GM19193 (cell line): Measurements from ENCODE around the gene TTC33.

Source experiments
- POLR2A ChIP-seq: IDR thresholded peaks from 4 replicates; pipeline ENCODE4 v1.6.1; 2011; ENCODE audit not compliant: insufficient read depth, insufficient read length; ENCODE audit errors: extremely low read depth

The TTC33 gene, protein sequence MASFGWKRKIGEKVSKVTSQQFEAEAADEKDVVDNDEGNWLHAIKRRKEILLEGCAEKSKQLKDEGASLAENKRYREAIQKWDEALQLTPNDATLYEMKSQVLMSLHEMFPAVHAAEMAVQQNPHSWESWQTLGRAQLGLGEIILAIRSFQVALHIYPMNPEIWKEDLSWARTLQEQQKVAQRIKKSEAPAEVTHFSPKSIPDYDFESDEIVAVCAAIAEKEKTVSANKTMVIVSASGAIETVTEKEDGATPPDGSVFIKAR

DNA sequence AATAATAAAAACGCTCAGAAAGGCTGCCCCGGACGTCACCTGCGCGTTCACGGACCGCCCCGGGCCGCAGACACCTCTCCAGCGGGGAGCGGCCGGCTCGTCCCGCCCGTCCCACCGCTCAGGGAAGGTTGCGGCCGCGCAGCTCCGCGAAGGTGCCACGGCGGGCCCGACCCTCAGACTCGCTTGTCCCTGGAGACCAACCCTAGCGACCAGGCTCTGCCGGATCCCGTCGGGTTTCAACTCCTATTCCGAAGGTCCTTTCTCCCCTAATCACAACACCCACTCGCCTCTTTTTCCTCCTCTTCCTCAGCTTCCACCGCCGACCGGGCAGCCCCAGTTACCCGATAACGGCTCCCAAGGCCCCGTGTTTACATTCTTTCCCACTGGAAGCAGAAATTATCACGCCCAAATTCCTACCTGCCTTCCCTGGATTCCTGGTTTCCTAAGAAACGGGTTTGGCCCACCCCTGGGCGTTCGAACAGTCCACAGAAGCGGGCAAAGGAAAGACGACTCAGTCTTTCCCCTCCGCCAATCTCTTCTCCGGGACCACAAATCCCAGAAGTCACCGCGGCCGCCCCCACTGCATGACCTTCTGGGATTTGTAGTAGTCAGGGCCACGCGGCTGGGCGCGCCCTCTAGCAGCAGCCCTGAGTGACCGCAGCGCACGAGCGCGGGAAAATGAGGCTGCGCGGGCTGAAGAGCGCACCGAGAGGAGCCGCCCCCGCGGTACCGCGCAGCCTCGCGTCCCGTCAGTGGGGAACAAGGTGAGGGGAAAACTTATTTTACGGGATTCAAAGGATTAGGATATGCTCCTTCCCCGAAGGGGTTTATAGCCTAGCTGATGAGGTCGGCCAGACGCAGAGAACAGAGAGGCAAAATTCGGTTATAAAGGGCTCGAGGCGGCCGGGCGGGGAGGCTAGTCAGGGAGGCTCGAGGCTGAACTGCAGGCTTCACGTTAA is at the start of gene TTC33:
Gene TTC33, minus strand, starts transcription at position 555 of the 959 bp plus-strand sequence. CDS start 8,943 bp downstream, outside the sequence.
- peak; percentile 25 for TF ChIP-seq POLR2A

DNA sequence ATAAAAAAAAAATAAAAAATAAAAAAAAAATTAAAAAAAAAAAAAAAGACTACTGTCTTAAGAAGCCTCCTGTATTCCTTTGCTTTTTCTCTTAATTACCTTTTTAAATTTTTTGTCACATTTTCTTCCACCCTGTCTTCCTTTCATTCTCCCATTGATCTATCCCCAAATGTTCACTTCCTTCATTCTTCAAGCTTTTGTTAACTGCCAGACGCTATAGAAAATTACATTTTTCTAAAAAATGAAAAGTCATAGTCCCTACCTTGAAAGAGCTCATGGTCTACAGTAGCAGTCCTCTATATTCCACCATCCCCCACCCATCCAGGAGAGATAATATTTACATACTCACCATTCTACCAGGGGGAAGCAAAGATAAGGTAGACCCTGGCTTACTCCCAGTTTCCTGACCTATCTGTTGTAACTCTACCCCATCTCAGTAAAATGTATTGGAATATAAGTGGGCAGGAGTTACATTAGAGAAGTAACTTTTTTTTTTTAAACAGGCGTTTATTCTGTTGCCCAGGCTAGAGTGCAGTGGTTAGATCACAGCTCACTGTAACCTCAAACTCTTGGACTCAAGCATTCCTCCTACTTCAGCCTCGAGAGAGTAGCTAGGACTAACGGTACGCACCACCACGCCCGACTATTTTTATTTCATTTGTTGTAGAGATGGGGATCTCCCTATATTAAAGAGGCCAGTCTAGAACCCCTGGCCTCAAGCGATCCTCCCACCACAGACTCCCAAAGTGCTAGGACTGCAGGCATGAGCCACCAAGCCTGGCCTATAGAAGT is 46.2 kb upstream of the TTC33 start:
- no peak for TF ChIP-seq POLR2A

DNA sequence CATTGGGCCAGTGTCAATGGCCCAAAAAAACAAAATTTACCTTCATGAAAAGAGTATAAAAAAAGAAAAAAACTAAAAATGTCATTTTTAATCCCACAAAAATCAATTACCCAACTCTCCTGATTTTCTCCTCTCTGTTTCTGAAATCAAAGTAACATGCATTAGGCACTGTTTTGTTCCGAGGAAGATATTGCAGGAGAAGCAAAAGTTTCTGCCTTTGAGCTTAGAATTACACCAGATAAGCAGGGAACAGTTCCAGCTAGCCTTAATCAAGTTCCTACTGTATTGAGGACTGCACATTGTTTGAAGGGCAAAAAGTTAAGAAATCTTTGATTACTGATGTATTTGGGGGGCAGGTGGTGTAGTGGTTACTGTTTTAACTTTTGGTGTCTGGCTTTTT is 43.5 kb upstream of the TTC33 start:
- TF ChIP-seq POLR2A = no peak

DNA sequence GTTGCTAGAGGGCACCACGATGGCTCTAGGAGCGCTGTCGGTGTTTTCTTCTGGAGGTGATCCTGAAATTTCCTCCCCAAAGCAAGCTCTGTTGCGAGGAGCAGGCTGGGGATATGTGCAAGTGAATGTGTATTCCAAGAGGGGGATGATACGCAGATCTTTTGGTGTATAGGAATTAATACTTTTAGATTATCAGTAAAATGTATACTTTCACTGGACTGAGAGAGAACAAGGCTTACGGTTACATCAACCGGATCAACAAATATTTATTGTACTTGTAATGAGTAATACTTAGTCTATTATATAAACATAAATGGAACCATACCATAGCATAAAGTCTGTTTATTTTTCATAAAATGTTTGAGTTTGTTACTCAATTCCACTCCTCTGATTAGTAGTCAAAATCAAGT is 43.0 kb upstream of the TTC33 start:
- TF ChIP-seq POLR2A = no peak

DNA sequence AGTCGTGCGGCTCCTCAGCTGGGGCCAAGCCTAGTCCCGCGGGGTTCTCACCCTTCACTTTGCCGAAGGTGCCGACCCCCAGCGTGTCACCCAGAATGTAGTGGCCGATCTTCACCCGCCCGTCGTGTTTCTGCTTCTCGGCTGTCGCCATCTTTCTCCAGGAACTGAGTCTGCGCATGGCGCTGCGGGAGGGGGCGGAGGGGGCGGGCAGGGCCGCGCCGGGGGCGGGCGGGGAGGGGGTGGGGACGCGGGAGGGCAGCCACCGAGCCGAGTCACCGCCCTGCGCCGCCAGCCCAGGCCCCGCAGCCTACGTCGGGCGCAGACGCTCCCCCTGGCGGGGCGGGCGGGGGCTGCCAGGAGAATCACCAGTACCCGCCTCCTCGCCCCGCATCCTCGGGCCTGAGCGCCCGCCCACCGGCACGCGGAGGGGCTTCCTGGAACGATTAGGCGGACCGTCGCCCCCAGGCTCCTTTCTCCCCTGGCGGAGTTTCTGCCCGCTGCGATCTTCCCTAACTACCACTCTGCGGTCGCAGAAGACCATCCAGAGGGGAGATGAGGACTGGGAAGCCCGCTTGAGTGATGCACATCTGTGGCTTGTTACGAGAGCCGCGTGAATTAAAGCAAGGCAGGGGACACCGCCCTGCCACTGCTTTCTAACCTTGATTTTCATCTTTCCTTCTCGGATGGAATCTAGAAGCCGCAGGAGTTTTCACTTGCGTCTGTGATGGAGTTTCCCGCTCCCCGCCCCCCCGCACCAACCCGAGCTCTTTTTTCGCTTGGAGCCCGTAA is 42.4 kb upstream of the TTC33 start, which contains the start of gene PRKAA1:
Gene PRKAA1, minus strand, starts transcription at position 363 of the 789 bp plus-strand sequence. Its CDS starts 185 bp downstream, at position 178.
- TF ChIP-seq POLR2A = peak; percentile 85

DNA sequence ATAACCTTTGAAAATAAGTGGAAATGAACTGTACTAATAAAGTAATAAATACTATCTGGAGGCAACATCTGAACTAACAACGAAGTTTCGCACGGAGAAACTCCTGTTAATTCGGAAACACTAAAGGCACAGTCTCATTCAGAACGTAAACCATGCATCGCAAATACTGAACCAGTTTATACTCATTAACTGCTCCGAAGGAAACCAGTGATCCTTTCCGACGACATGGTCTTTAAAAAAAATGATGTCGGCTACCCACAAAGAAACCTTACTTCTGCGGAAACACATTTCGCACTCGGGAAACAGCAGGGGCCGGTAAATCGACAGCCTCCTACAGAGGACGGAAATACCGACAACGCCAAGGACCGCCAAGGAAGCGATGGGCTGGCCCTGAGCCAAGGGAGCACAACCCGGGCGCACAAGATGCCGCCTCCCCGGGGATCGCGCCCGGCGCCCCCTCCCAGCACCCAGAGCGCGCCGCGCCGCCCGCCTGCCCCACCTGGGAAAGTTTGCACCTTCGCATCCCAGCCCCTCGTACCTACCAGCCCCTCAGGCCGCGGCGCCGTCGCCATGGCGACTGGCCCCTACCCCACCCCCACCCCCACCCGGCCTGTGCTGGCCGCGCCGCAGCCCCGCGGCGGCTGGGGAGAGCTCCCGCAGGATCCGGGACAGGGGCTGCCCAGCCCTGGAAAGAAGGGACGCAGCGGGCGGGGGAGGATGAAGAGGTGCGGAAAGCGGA is 41.7 kb upstream of the TTC33 start:
- TF ChIP-seq POLR2A = no peak

DNA sequence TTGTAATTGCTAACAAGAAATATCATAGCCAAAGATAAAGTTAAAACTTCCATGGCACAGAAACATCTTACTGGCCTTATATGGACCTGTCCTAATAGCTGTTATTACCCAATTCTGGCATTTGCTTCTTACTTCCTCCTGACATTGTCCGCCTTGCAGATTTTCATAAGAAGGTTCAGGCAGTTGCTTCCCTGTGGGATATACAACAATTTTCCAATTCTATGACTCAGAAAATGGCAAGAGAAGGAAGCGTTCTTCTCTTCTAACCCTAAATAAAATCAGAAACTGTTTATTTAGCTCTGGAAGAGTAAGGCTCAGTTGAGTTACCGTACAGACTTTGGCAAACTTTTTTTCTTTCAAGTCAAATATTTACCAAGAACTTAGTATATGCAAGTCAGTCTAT is 40.7 kb upstream of the TTC33 start:
- TF ChIP-seq POLR2A = no peak

DNA sequence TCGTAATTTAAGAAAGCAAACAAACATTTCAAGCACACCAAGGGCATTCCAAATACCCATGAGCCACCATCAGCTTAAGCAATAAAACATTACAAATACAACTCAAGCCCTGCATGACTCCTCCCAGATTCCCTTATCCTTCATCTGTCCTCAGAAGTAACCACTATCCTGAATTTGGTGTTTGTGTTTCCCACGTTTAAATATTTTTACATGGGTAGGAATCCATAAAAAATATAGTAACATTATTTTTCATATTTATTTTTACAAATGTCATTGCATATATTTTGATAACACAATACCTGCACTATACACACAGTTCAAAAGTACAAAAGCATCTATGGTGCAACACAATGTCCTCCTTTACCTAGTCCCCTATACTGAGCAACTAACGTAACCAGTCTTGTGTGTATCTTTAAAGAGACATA is 36.0 kb upstream of the TTC33 start:
- no peak for TF ChIP-seq POLR2A

DNA sequence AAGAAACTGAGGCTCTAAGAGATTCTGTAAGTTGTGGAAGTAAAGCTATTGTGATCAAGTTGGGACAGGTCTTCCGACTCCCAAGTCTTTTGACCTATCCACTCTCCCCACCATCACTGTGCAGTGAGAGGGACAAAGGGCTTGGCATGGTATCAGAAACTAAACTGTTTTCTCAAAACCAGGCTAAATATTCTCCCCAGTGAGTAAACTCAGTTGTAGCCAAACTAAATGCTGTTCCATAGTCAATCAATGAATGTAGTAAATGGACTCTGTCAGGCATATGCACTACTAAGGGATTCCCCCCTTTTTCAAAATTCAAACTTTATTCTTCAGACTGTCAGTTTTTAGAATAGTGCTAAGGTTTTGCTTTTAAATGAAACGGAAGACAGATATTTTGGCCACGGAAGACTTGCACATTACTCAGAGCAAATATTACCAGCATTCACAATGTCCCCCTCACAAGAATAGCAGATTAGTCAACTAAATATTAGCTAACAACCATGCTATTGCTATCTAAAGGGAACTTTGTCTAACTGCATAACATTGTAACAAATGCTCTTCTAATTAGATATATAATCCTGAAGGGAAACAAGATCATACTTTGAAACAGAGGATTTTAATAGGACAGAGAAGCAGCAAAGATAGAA is 35.3 kb upstream of the TTC33 start:
- TF ChIP-seq POLR2A = no peak

DNA sequence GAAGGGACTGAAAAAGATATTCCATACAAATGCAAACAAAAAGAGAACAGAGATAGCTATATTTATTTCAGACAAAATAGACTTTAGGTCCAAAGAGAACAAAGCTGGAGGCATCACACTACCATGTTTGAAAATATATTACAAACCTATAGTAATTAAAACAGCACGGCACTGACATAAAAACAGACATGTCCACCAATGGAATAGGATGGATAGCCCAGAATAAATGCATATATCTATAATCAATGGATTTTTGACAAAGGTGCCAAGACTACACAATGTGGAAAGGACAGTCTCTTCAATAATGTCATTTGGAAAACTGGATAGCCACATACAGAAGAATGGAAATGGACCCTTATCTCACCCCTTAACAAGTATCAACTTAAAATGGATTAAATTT is 32.2 kb upstream of the TTC33 start:
- no peak for TF ChIP-seq POLR2A

DNA sequence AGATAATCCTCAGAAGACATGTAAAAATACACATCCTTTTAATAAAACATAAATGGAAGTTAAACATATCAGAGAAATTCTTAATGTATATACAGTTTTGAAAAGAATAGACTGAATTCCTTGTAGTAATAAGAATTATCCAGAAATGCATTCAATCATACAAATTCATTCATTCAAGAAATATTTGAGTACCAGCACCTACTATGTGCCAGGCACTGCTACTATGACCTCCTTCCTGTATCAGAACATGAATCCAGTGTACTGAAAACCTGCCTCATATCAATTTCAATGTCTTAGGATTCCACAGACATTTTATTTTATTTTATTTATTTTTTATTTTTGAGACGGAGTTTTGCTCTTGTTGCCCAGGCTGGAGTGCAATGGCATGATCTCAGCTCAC is 29.2 kb upstream of the TTC33 start:
- no peak for TF ChIP-seq POLR2A

DNA sequence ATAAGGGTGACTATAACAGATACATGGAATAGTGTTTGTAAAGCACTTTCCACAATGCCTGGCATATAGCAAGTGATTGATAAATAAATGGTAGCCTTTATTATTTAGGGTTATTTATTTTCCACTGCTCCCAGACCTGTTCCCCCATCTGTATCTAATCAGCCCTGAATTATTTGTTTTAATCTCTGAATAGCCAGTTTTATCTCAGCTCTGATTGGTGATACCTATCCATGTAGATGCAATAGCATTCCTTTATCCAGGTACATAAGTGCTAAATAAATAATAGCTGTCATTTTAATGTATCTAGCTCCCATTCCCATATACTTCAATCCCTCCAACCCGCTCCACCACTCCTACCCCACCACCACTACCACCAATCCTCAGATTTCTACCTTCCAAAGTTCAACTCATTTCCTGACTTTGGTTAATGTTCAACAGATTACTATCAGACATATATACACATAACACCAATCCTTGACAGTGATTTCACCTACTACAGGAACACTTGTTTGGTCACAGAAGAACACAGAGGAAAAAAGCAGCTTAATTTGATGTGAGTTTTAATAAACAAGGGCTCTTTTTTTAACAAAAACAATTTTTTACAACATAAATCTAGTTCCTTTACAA is 28.4 kb upstream of the TTC33 start:
- TF ChIP-seq POLR2A = no peak
